GM12878 (cell line): ENCODE measurements around the gene SRD5A2. TPM values are rescaled to one million over a fixed set of nuclear protein-coding genes. Genes with fewer than 3 reads are reported as not detected.

Experiments
- ATAC-seq: fragments of 200-7000 bp; cut with Tn5 transposase; 3 replicates; pipeline ENCODE4 v1.9.1; 2020; ENCODE audit warnings: mild to moderate bottlenecking, moderate library complexity
- Bru-seq: library from RNA; stranded (reverse); fragments of 400-500 nt; gene quantifications from one replicate; lab custom pipeline; 2021; lab: Mats Ljungman, UMichigan
- BruChase-seq, 2 experiments: library from RNA; stranded (reverse); fragments of 400-500 nt; gene quantifications; one replicate each; lab custom pipeline; 2021; lab: Mats Ljungman, UMichigan
- BruUV-seq: library from RNA; stranded (reverse); fragments of 400-500 nt; replicated peaks from 2 replicates; lab custom pipeline; 2021; lab: Mats Ljungman, UMichigan
- CTCF ChIA-PET: fragments of 300-600 bp; sonication (Branson Sonifier 250); formaldehyde crosslinking; extraction: SDS; loops from one replicate; lab custom pipeline; 2021; ENCODE audit warnings: inconsistent platforms; lab: Yijun Ruan, JAX
- POLR2A ChIA-PET: fragments of 350-600 bp; formaldehyde crosslinking; extraction: SDS; loops from one replicate; lab custom pipeline; 2021; ENCODE audit warnings: inconsistent platforms; lab: Charles Lee
- RAD21 ChIA-PET: fragments of 300-600 bp; sonication (Branson Sonifier 250); formaldehyde crosslinking; loops from one replicate; lab custom pipeline; 2023; ENCODE audit warnings: antibody characterized with exemption; ENCODE audit not compliant: unreplicated experiment; lab: Charles Lee
- SMC1A ChIA-PET: fragments of 300-600 bp; sonication (Branson Sonifier 250); formaldehyde crosslinking; loops from one replicate; lab custom pipeline; 2023; ENCODE audit not compliant: unreplicated experiment, uncharacterized antibody; lab: Charles Lee
- DNase-seq: peaks from one replicate; pipeline ENCODE4 v3.0.0-alpha.2; 2011; ENCODE audit warnings: low read depth, low spot score
- FAIRE-seq: peaks from 3 replicates; lab custom pipeline; 2011; peaks lifted over from hg19 to GRCh38; lab: Jason Lieb, UNC
- H2AFZ ChIP-seq: 2 replicates; pipeline ENCODE4 v1.6.0; 2011; ENCODE audit warnings: low read depth, low read length, control low read depth; ENCODE audit not compliant: control insufficient read depth
- H3K27ac ChIP-seq: 2 replicates; pipeline ENCODE4 v1.5.1; 2011; ENCODE audit warnings: control low read depth; ENCODE audit not compliant: control insufficient read depth, insufficient read depth
- H3K27me3 ChIP-seq, 2 experiments: replicated peaks in 1 of 2; 2 replicates each; pipeline versions ENCODE4 v1.6.0 to v1.6.1; 2011; ENCODE audit warnings: low read length in 1 of 2; ENCODE audit not compliant: control insufficient read depth in 2 of 2, insufficient read depth in 2 of 2
- H3K36me3 ChIP-seq, 2 experiments: 2 replicates each; pipeline ENCODE4 v1.5.1; 2011; ENCODE audit warnings: low read length in 1 of 2; ENCODE audit not compliant: control insufficient read depth in 2 of 2, insufficient read depth in 2 of 2
- H3K4me1 ChIP-seq: 2 replicates; pipeline ENCODE4 v1.6.1; 2011; ENCODE audit warnings: mild to moderate bottlenecking, low read length, moderate library complexity, mixed read lengths; ENCODE audit not compliant: control insufficient read depth, insufficient read depth
- H3K4me2 ChIP-seq: 2 replicates; pipeline ENCODE4 v1.6.0; 2011; ENCODE audit warnings: control low read depth; ENCODE audit not compliant: control insufficient read depth, insufficient read depth
- H3K4me3 ChIP-seq: fragments of 200-600 bp; sonication (generic); 2 replicates; pipeline ENCODE4 v1.5.1; 2016
- H3K79me2 ChIP-seq: 2 replicates; pipeline ENCODE4 v1.6.0; 2011; ENCODE audit warnings: low read length; ENCODE audit not compliant: control insufficient read depth, insufficient read depth
- H3K9ac ChIP-seq: 2 replicates; pipeline ENCODE4 v1.8.0; 2011; ENCODE audit warnings: low read length, control low read depth, mixed read lengths; ENCODE audit not compliant: control insufficient read depth, insufficient read depth
- H3K9me3 ChIP-seq: replicated peaks from 3 replicates; pipeline ENCODE4 v1.5.1; 2011; ENCODE audit warnings: mild to moderate bottlenecking, low read length; ENCODE audit not compliant: control insufficient read depth, insufficient read depth
- H4K20me1 ChIP-seq: 2 replicates; pipeline ENCODE4 v1.6.0; 2011; ENCODE audit not compliant: control insufficient read depth, insufficient read depth
- E4F1 ChIP-seq: fragments of 450-650 bp; IDR thresholded peaks from 2 replicates; pipeline ENCODE4 v1.6.1; 2018; ENCODE audit warnings: borderline replicate concordance, mild to moderate bottlenecking; ENCODE audit not compliant: partially characterized antibody
- EGR1 ChIP-seq, 2 experiments: IDR thresholded peaks; 1 replicate in 1 of 2; 2 replicates in 1 of 2; pipeline ENCODE4 v1.6.1; 2011 to 2012; ENCODE audit warnings: low read depth in 2 of 2, low read length in 2 of 2, borderline replicate concordance in 1 of 2, mild to moderate bottlenecking in 1 of 2, moderate library complexity in 1 of 2
- ESRRA ChIP-seq: IDR thresholded peaks from 2 replicates; pipeline ENCODE4 v1.6.1; 2012; ENCODE audit warnings: mild to moderate bottlenecking, low read length, improper control_type of control experiment
- ETV6 ChIP-seq, 2 experiments: fragments of 450-650 bp in 1 of 2; IDR thresholded peaks in 1 of 2; conservative IDR thresholded peaks in 1 of 2; 2 replicates each; pipeline ENCODE4 v1.6.1; 2014; ENCODE audit warnings: antibody characterized with exemption in 1 of 2, borderline replicate concordance in 1 of 2, low read depth in 1 of 2, mild to moderate bottlenecking in 1 of 2, moderate library complexity in 1 of 2
- MTA2 ChIP-seq: fragments of 450-650 bp; IDR thresholded peaks from 2 replicates; pipeline ENCODE4 v1.6.1; 2016; ENCODE audit warnings: low read depth, mild to moderate bottlenecking, moderate library complexity
- NBN ChIP-seq: fragments of 450-650 bp; IDR thresholded peaks from 2 replicates; pipeline ENCODE4 v1.6.1; 2016
- RAD51 ChIP-seq: fragments of 450-650 bp; IDR thresholded peaks from 2 replicates; pipeline ENCODE4 v1.6.1; 2016; ENCODE audit warnings: moderate library complexity, mild to moderate bottlenecking, inconsistent platforms
- SMAD5 ChIP-seq: IDR thresholded peaks from 2 replicates; pipeline ENCODE4 v1.6.1; 2016; ENCODE audit warnings: antibody characterized with exemption, low read depth
- ZNF592 ChIP-seq: fragments of 450-650 bp; IDR thresholded peaks from 2 replicates; pipeline ENCODE4 v1.6.1; 2017; ENCODE audit warnings: mild to moderate bottlenecking, moderate library complexity
- WGBS: methylation state at CpG from one replicate; pipeline ENCODE4 v1.1.6; 2016; ENCODE audit warnings: low lambda C conversion rate; ENCODE audit not compliant: insufficient replicate concordance, insufficient coverage; ENCODE audit errors: missing lambda C conversion rate; 5-methylcytosine and 5-hydroxymethylcytosine counted together
- in situ Hi-C: fragments of 300-500 bp; cut with MboI; formaldehyde crosslinking; loops from 9 replicates; pipeline ENCODE4 v1.14.3; 2018; ENCODE audit warnings: mixed read lengths
- intact Hi-C: fragments of 100-400 bp; cut with micrococcal nuclease; formaldehyde crosslinking; loops from one replicate; pipeline ENCODE4 v1.14.2; 2022; ENCODE audit not compliant: unreplicated experiment
- long read RNA-seq, 2 experiments: library from polyadenylated mRNA; unstranded; transcript quantifications; one replicate each; pipeline ENCODE4 v2.0.0, GENCODE V29; 2019 to 2020
- polyA minus RNA-seq, 3 experiments: library from RNA; depleted of rRNA, polyadenylated mRNA; stranded (reverse); fragments of >200 nt; gene quantifications; 2 replicates each; pipeline ENCODE4 v1.2.3, GENCODE V29; 2011
- polyA plus RNA-seq, 11 experiments: library from polyadenylated mRNA; depleted of rRNA in 4 of 11; unstranded in 6 of 11; stranded (reverse) in 5 of 11; fragments of >200 nt; fragmentation: Nextera tagmentation in 4 of 11; fragmentation: Illumina TruSeq in 1 of 11; extraction: Ambion mirVana in 4 of 11; extraction: Trizol in 1 of 11; gene quantifications; 1 replicate in 1 of 11; 2 replicates in 10 of 11; pipeline versions ENCODE4 v1.2.1 to v1.2.3, GENCODE V29; 2011 to 2016; ENCODE audit warnings: inconsistent platforms in 2 of 11, missing spikeins in 2 of 11, low read depth in 1 of 11
- total RNA-seq, 4 experiments: library from RNA; depleted of rRNA in 3 of 4; stranded (reverse); fragments of >200 nt in 3 of 4; fragmentation: Illumina TruSeq in 1 of 4; extraction: Trizol in 1 of 4; gene quantifications; 2 replicates each; pipeline versions ENCODE4 v1.2.1 to v1.2.3, GENCODE V29; 2013 to 2021

SRD5A2 gene
- not detected in 2 replicates for total RNA-seq (2013; cell fraction: nucleolus; rRNA removed)
- total RNA-seq (2014; rRNA removed), result not detected in 2 replicates
- not detected in 2 replicates for total RNA-seq (2014; rRNA removed; fragmentation: Illumina TruSeq; extraction: Trizol)
- total RNA-seq (2021), result not detected in 2 replicates
- not detected for polyA plus RNA-seq (2011; ENCODE audit: low read depth)
- 0.01 and 0.03 TPM in 2 replicates for polyA plus RNA-seq (2011; rRNA removed)
- polyA plus RNA-seq (2011; cell fraction: cytosol; rRNA removed), result not detected in 2 replicates
- 0.06 and 0.12 TPM in 2 replicates for polyA plus RNA-seq (2011; cell fraction: nucleus; rRNA removed)
- polyA plus RNA-seq (2012), result not detected in 2 replicates
- 0.01 TPM in 1 of 2 replicates, not detected in the other for polyA plus RNA-seq (2014; fragmentation: Illumina TruSeq; extraction: Trizol)
- not detected for polyA plus RNA-seq (2014; fragmentation: Nextera tagmentation; extraction: Ambion mirVana)
- 0.01 TPM in 1 of 2 replicates, not detected in the other for polyA plus RNA-seq (2014; rRNA removed)
- polyA plus RNA-seq (2016; fragmentation: Nextera tagmentation; extraction: Ambion mirVana), result not detected
- polyA minus RNA-seq (2011; rRNA and poly(A)+ RNA removed), result not detected in 2 replicates
- polyA minus RNA-seq (2011; cell fraction: cytosol; rRNA and poly(A)+ RNA removed), result not detected in 2 replicates
- polyA minus RNA-seq (2011; cell fraction: nucleus; rRNA and poly(A)+ RNA removed), result 0.12 TPM in 1 of 2 replicates, not detected in the other
- percentile 13 among the genes with signal in this experiment for Bru-seq, nascent RNA
- BruChase-seq, experiment 1, labeled RNA remaining after a 6-hour chase, result percentile 18 among the genes with signal in this experiment
- BruChase-seq, experiment 2, labeled RNA remaining after a 2-hour chase, result percentile 13 among the genes with signal in this experiment
- long read RNA-seq, experiment 1, result 0 reads
- long read RNA-seq, experiment 2, result 0 reads

GRCh38 chr2:31580321-31581117, at the start of gene SRD5A2:
Gene SRD5A2 (minus strand): TSS chr2:31580938. CDS start chr2:31580900, 38 bp downstream.
- CTCF ChIA-PET, result no interaction called here

More at GRCh38 chr2:31580321-31581117, at the start of gene SRD5A2:
- H2AFZ ChIP-seq, result no peak within 1 kb of the TSS
- TF ChIP-seq ZNF592 (no peak), E4F1 (no peak), EGR1 (IDR thresholded peaks at IDR 0.05; ENCODE audit: borderline replicate concordance in 1 of 2, low read depth in 2 of 2, low read length in 2 of 2) (no peak), ESRRA (no peak), SMAD5 (no peak), RAD51 (no peak), NBN (no peak), MTA2 (no peak), ETV6 (conservative IDR thresholded peaks at IDR 0.05 in 1 of 2, IDR thresholded peaks at IDR 0.05 in 1 of 2; ENCODE audit: borderline replicate concordance in 1 of 2, low read depth in 1 of 2) (no peak)
- TF ChIP-seq, all 136 proteins: peak for 0
- no peaks in the 10 kb centered on the region for H3K79me2 ChIP-seq
- no peak within 1 kb of the TSS for H3K9ac ChIP-seq
- no peaks in the 10 kb centered on the region for H4K20me1 ChIP-seq
- ChIA-PET RAD21 (no interaction called here), POLR2A (no interaction called here), SMC1A (no interaction called here)
- in situ Hi-C loops, result no loop called here
- H3K4me2 ChIP-seq, result no peak within 1 kb of the TSS
- WGBS, result 47% methylated on average over 68 of the region's 76 CpGs
- no peaks in the 10 kb centered on the region; the same call in 2 of the 3 replicates for H3K9me3 ChIP-seq
- ATAC-seq (no peak), FAIRE-seq (no peak), DNase-seq (no peak)
- H3K36me3 ChIP-seq, result no peaks in the 10 kb centered on the region
- no peaks in the 10 kb centered on the region for H3K4me1 ChIP-seq
- H3K27me3 ChIP-seq, result peaks cover 2 to 6% of the 10 kb centered on the region in 2 experiments; a peak in 2 of 4 replicates
- intact Hi-C loops, result no loop called here
- H3K27ac ChIP-seq, result no peak within 1 kb of the TSS
- BruUV-seq, result no TSS peak
- H3K4me3 ChIP-seq, result no peak within 1 kb of the TSS
